Measurements from ENCODE around the gene OR10A7. TPM values are rescaled to one million over a fixed set of nuclear protein-coding genes. Genes with fewer than 3 reads are reported as not detected.
"Not testable (repeated sequence)": the region's sequence is repeated elsewhere in the genome, so short reads cannot be mapped to it uniquely, and the experiment has no call there.

OR10A7 gene
- polyA plus RNA-seq (ENCODE audit: insufficient read length), result not detected

- no peak for DNase-seq (ENCODE audit: low read depth)
Observed at GRCh38 chr12:55220725-55221124, at the start of gene OR10A7. OR10A7 (plus strand) TSS chr12:55221025; CDS start chr12:55221025, 0 bp downstream.

GRCh38 chr12:55171445-55171844, 49.4 kb upstream of the OR10A7 start:
- DNase-seq (ENCODE audit: low read depth), result no peak

- not testable (repeated sequence) for DNase-seq (ENCODE audit: low read depth)
Observed at GRCh38 chr12:55171846-55172245, 49.0 kb upstream of the OR10A7 start.

GRCh38 chr12:55172686-55173085, 48.1 kb upstream of the OR10A7 start:
- no peak for DNase-seq (ENCODE audit: low read depth)

- DNase-seq (ENCODE audit: low read depth), result no peak
Observed at GRCh38 chr12:55173456-55173855, 47.4 kb upstream of the OR10A7 start.

- no peak for DNase-seq (ENCODE audit: low read depth)
Observed at GRCh38 chr12:55188573-55188972, 32.3 kb upstream of the OR10A7 start.

GRCh38 chr12:55188974-55189556, 31.8 kb upstream of the OR10A7 start:
- DNase-seq (ENCODE audit: low read depth), result peak; percentile 48

- DNase-seq (ENCODE audit: low read depth), result no peak
Observed at GRCh38 chr12:55194382-55194781, 26.4 kb upstream of the OR10A7 start.

- DNase-seq (ENCODE audit: low read depth), result no peak
Observed at GRCh38 chr12:55226523-55226922, 5.7 kb downstream of the OR10A7 start.

- DNase-seq (ENCODE audit: low read depth), result no peak
Observed at GRCh38 chr12:55227643-55228042, 6.8 kb downstream of the OR10A7 start.

- no peak for DNase-seq (ENCODE audit: low read depth)
Observed at GRCh38 chr12:55244309-55244708, 23.5 kb downstream of the OR10A7 start, which contains the start of gene OR6C74. OR6C74 (plus strand) TSS chr12:55244609; CDS start chr12:55247288, 2,679 bp downstream.

GRCh38 chr12:55246159-55246558, 25.3 kb downstream of the OR10A7 start:
- DNase-seq (ENCODE audit: low read depth), result no peak

- DNase-seq (ENCODE audit: low read depth), result no peak
Observed at GRCh38 chr12:55250944-55251343, 30.1 kb downstream of the OR10A7 start.

GRCh38 chr12:55253281-55253680, 32.5 kb downstream of the OR10A7 start:
- no peak for DNase-seq (ENCODE audit: low read depth)

GRCh38 chr12:55256831-55257230, 36.0 kb downstream of the OR10A7 start:
- DNase-seq (ENCODE audit: low read depth), result no peak

GRCh38 chr12:55258303-55258702, 37.5 kb downstream of the OR10A7 start:
- DNase-seq (ENCODE audit: low read depth), result no peak

Other genes with a start within 250 kb of the OR10A7 start
- gene TESPA1, start 236.3 kb upstream of the OR10A7 start, polyA plus RNA-seq (ENCODE audit: insufficient read length), result 0.92 TPM
- not detected for gene NEUROD4, start 201.1 kb upstream of the OR10A7 start, polyA plus RNA-seq (ENCODE audit: insufficient read length)
- not detected for gene OR9K2, start 94.6 kb upstream of the OR10A7 start, polyA plus RNA-seq (ENCODE audit: insufficient read length)
- not detected for gene OR6C74, start 23.6 kb downstream of the OR10A7 start, polyA plus RNA-seq (ENCODE audit: insufficient read length)
- gene OR6C6, start 75.5 kb downstream of the OR10A7 start, polyA plus RNA-seq (ENCODE audit: insufficient read length), result 0.09 TPM
- gene OR6C1, start 93.3 kb downstream of the OR10A7 start, polyA plus RNA-seq (ENCODE audit: insufficient read length), result not detected
- gene OR6C3, start 109.7 kb downstream of the OR10A7 start, polyA plus RNA-seq (ENCODE audit: insufficient read length), result not detected
- gene OR6C75, start 141.9 kb downstream of the OR10A7 start, polyA plus RNA-seq (ENCODE audit: insufficient read length), result not detected
- not detected for gene OR6C65, start 179.5 kb downstream of the OR10A7 start, polyA plus RNA-seq (ENCODE audit: insufficient read length)
- gene OR6C76, start 205.2 kb downstream of the OR10A7 start, polyA plus RNA-seq (ENCODE audit: insufficient read length), result not detected
- not detected for gene OR6C2, start 223.1 kb downstream of the OR10A7 start, polyA plus RNA-seq (ENCODE audit: insufficient read length)
- gene OR6C70, start 249.1 kb downstream of the OR10A7 start, polyA plus RNA-seq (ENCODE audit: insufficient read length), result not detected